Measurements from ENCODE around the gene SH3D21. TPM values are rescaled to one million over a fixed set of nuclear protein-coding genes. Genes with fewer than 3 reads are reported as not detected.

SH3D21 gene
- total RNA-seq, 1 donor from 2014 or later, result 15.7 TPM

- H3K36me3 Mint-ChIP-seq, result peaks cover 25% of the 10 kb centered on the region
- TF ChIP-seq CTCF (conservative IDR thresholded peaks at IDR 0.05), result no peak
- no peak overlapping the region for H3K4me3 Mint-ChIP-seq
- no peak overlapping the region for H3K27ac Mint-ChIP-seq
- H3K9me3 Mint-ChIP-seq, result no peaks in the 10 kb centered on the region
- peaks cover 16% of the 10 kb centered on the region for H3K4me1 Mint-ChIP-seq (ENCODE audit: unreplicated experiment)
- no peaks in the 10 kb centered on the region for H3K27me3 Mint-ChIP-seq
- DNase-seq (ENCODE audit: extremely low spot score, unreplicated experiment), result no peak
Measured at GRCh38 chr1:36352910-36353878, 47.0 kb downstream of the SH3D21 start.

- no peak for TF ChIP-seq CTCF (conservative IDR thresholded peaks at IDR 0.05)
- no peaks in the 10 kb centered on the region for H3K27me3 Mint-ChIP-seq
- no peak for DNase-seq (ENCODE audit: extremely low spot score, unreplicated experiment)
Measured at GRCh38 chr1:36354486-36354885, 48.3 kb downstream of the SH3D21 start.

GRCh38 chr1:36355811-36356210 lies 49.6 kb downstream of the SH3D21 start:
- no peaks in the 10 kb centered on the region for H3K27me3 Mint-ChIP-seq
- H3K4me3 Mint-ChIP-seq, result no peak overlapping the region
- H3K4me1 Mint-ChIP-seq (ENCODE audit: unreplicated experiment), result peaks cover 16% of the 10 kb centered on the region
- no peaks in the 10 kb centered on the region for H3K9me3 Mint-ChIP-seq
- TF ChIP-seq CTCF (conservative IDR thresholded peaks at IDR 0.05), result no peak
- no peak for DNase-seq (ENCODE audit: extremely low spot score, unreplicated experiment)
- peaks cover 30% of the 10 kb centered on the region for H3K36me3 Mint-ChIP-seq
- no peak overlapping the region for H3K27ac Mint-ChIP-seq

More at GRCh38 chr1:36354486-36354885, 48.3 kb downstream of the SH3D21 start:
- peaks cover 24% of the 10 kb centered on the region for H3K36me3 Mint-ChIP-seq
- H3K9me3 Mint-ChIP-seq, result no peaks in the 10 kb centered on the region
- H3K4me3 Mint-ChIP-seq, result no peak overlapping the region
- peaks cover 16% of the 10 kb centered on the region for H3K4me1 Mint-ChIP-seq (ENCODE audit: unreplicated experiment)
- H3K27ac Mint-ChIP-seq, result no peak overlapping the region

- Mint-ChIP-seq H3K4me3 (no peak overlapping the region), H3K27me3 (no peaks in the 10 kb centered on the region), H3K36me3 (peaks cover 23% of the 10 kb centered on the region), H3K4me1 (ENCODE audit: unreplicated experiment) (no peaks in the 10 kb centered on the region), H3K27ac (no peak overlapping the region), H3K9me3 (no peaks in the 10 kb centered on the region)
- DNase-seq (ENCODE audit: extremely low spot score, unreplicated experiment), result no peak
- TF ChIP-seq CTCF (conservative IDR thresholded peaks at IDR 0.05), result no peak
Measured at GRCh38 chr1:36358514-36359084, 52.4 kb downstream of the SH3D21 start.

DNA sequence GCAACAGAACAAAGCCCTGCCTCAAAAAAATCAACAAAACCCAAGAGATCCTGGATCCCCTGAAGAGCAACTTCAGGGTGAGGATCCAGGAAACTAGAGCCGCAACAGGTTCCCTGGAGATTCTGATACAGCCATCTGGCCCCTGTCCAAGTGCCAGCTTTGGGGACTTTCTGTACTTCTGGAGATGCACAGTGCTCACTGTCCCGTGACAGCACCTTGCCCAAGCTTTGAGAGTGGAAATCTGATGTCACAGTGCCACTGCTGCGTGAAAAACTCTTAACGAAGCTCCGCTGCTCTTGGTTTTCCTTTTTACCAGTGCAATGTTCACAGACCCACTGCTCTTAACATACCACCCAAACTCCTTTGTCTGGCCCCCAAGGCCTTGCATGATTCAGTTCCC lies 53.2 kb downstream of the SH3D21 start:
- H3K27ac Mint-ChIP-seq, result peak overlapping the region; percentile 70
- H3K36me3 Mint-ChIP-seq, result peaks cover 20% of the 10 kb centered on the region
- H3K27me3 Mint-ChIP-seq, result no peaks in the 10 kb centered on the region
- no peak overlapping the region for H3K4me3 Mint-ChIP-seq
- DNase-seq (ENCODE audit: extremely low spot score, unreplicated experiment), result no peak
- no peaks in the 10 kb centered on the region for H3K4me1 Mint-ChIP-seq (ENCODE audit: unreplicated experiment)
- H3K9me3 Mint-ChIP-seq, result no peaks in the 10 kb centered on the region
- TF ChIP-seq CTCF (conservative IDR thresholded peaks at IDR 0.05), result no peak

Data from type B pancreatic cell (in vitro differentiated cells).